Lower leg skin (tissue), 3 donors: ENCODE data around the gene ELFN1.

ENCODE experiments used
- CTCF ChIP-seq, 3 donors: fragments of 450-650 bp; IDR thresholded peaks; one replicate each; pipeline ENCODE4 v1.5.1; 2016; ENCODE audit warnings: antibody characterized with exemption in 3 of 3, mild to moderate bottlenecking in 3 of 3, moderate library complexity in 2 of 3
- POLR2A ChIP-seq, 2 donors: fragments of 450-650 bp; IDR thresholded peaks; one replicate each; pipeline ENCODE4 v1.6.1; 2016 to 2017; ENCODE audit warnings: antibody characterized with exemption in 2 of 2, mild to moderate bottlenecking in 1 of 2, moderate library complexity in 1 of 2

- TF ChIP-seq CTCF (IDR thresholded peaks at IDR 0.05) (no peak), POLR2A (IDR thresholded peaks at IDR 0.05) (no peak)
Observed at GRCh38 chr7:1777122-1777521, 107.0 kb downstream of the ELFN1 start.
